A549 (cell line): ENCODE results near the gene TKFC. TPM values are rescaled to one million over a fixed set of nuclear protein-coding genes. Genes with fewer than 3 reads are reported as not detected.

Source experiments
- ATAC-seq, 2 experiments: fragments of 200-7000 bp in 1 of 2; fragments of >200 bp in 1 of 2; cut with Nextera tagmentation in 1 of 2; cut with Tn5 transposase in 1 of 2; 3 replicates each; pipeline versions ENCODE4 v1.8.0 to v1.9.1; 2018 to 2020; ENCODE audit warnings: mild to moderate bottlenecking in 1 of 2, moderate library complexity in 1 of 2
- CTCF ChIA-PET: fragments of 300-600 bp; sonication (Branson Sonifier 250); formaldehyde crosslinking; extraction: SDS; loops from one replicate; lab custom pipeline; 2021; ENCODE audit warnings: antibody characterized with exemption, inconsistent platforms; lab: Yijun Ruan, JAX
- POLR2A ChIA-PET: fragments of 350-600 bp; formaldehyde crosslinking; extraction: SDS; loops from one replicate; lab custom pipeline; 2021; ENCODE audit warnings: antibody characterized with exemption, inconsistent platforms; lab: Yijun Ruan, JAX
- DNase-seq, 2 experiments: peaks; one replicate each; pipeline versions ENCODE4 v3.0.0 to v3.0.0-alpha.2; 2011 to 2016; ENCODE audit warnings: low read depth in 1 of 2, low spot score in 1 of 2
- FAIRE-seq: peaks from 2 replicates; lab custom pipeline; 2011; peaks lifted over from hg19 to GRCh38; lab: Jason Lieb, UNC
- H3K27ac ChIP-seq, 2 experiments: fragments of >200 bp; sonication (Bioruptor Twin); formaldehyde crosslinking; 3 replicates each; pipeline ENCODE4 v1.5.1; 2016 to 2017
- H3K4me1 ChIP-seq: fragments of >200 bp; sonication (Bioruptor Twin); formaldehyde crosslinking; 3 replicates; pipeline ENCODE4 v1.6.1; 2016
- H3K4me2 ChIP-seq: fragments of >200 bp; sonication (Bioruptor Twin); formaldehyde crosslinking; 3 replicates; pipeline ENCODE4 v1.6.1; 2016
- H3K4me3 ChIP-seq: fragments of >200 bp; sonication (Bioruptor Twin); formaldehyde crosslinking; 3 replicates; pipeline ENCODE4 v1.5.1; 2016
- H3K9me3 ChIP-seq: fragments of >200 bp; sonication (Bioruptor Twin); formaldehyde crosslinking; 3 replicates; pipeline ENCODE4 v1.6.1; 2016
- ATOH8 ChIP-seq: fragments of 250-450 bp; sonication (Bioruptor Pico); IDR thresholded peaks from 2 replicates; pipeline ENCODE4 v1.5.0; 2020; ENCODE audit warnings: low read depth, mild to moderate bottlenecking, moderate library complexity
- CBX2 ChIP-seq: fragments of 200-600 bp; sonication (generic); IDR thresholded peaks from 2 replicates; pipeline ENCODE4 v1.6.1; 2016; ENCODE audit warnings: low read depth, mild to moderate bottlenecking, borderline replicate concordance
- EHF ChIP-seq: fragments of 250-450 bp; sonication (Bioruptor Pico); IDR thresholded peaks from 2 replicates; pipeline ENCODE4 v1.5.0; 2020; ENCODE audit warnings: mild to moderate bottlenecking
- EHMT2 ChIP-seq: fragments of 200-600 bp; sonication (generic); IDR thresholded peaks from 2 replicates; pipeline ENCODE4 v1.6.1; 2016; ENCODE audit warnings: antibody characterized with exemption, low read depth, mild to moderate bottlenecking, moderate library complexity
- EP300 ChIP-seq, 2 experiments: fragments of >200 bp; sonication (Bioruptor Twin); formaldehyde crosslinking; IDR thresholded peaks; 2 replicates in 1 of 2; 3 replicates in 1 of 2; pipeline ENCODE4 v1.6.1; 2016 to 2017
- HEYL ChIP-seq: fragments of 250-450 bp; sonication (Bioruptor Pico); IDR thresholded peaks from 2 replicates; pipeline ENCODE4 v1.8.0; 2021; ENCODE audit warnings: mild to moderate bottlenecking, moderate library complexity
- JUNB ChIP-seq: fragments of >200 bp; sonication (Bioruptor Twin); formaldehyde crosslinking; IDR thresholded peaks from 2 replicates; pipeline ENCODE4 v1.6.1; 2016
- KDM1A ChIP-seq: fragments of 200-600 bp; sonication (generic); IDR thresholded peaks from 2 replicates; pipeline ENCODE4 v1.6.1; 2016; ENCODE audit warnings: low read depth, mild to moderate bottlenecking
- MAFK ChIP-seq: fragments of 450-650 bp; IDR thresholded peaks from 2 replicates; pipeline ENCODE4 v1.6.1; 2014; ENCODE audit not compliant: partially characterized antibody
- MAZ ChIP-seq: fragments of 150-350 bp; IDR thresholded peaks from 2 replicates; pipeline ENCODE4 v1.6.1; 2014; ENCODE audit warnings: antibody characterized with exemption, low read depth, low read length, borderline replicate concordance
- NFE2L2 ChIP-seq: fragments of 150-350 bp; conservative IDR thresholded peaks from 2 replicates; pipeline ENCODE4 v1.6.1; 2014; ENCODE audit warnings: low read length
- NPAS2 ChIP-seq: fragments of 250-450 bp; sonication (Bioruptor Pico); IDR thresholded peaks from 2 replicates; pipeline ENCODE4 v1.8.0; 2022; ENCODE audit warnings: mild to moderate bottlenecking, moderate library complexity, borderline replicate concordance
- PHF8 ChIP-seq: fragments of 200-600 bp; sonication (generic); IDR thresholded peaks from 2 replicates; pipeline ENCODE4 v1.6.1; 2016; ENCODE audit warnings: low read depth, mild to moderate bottlenecking, antibody characterized with exemption, moderate library complexity, borderline replicate concordance
- POLR2A ChIP-seq: IDR thresholded peaks from 2 replicates; pipeline ENCODE4 v1.6.1; 2012; ENCODE audit warnings: mild to moderate bottlenecking, low read length
- POLR2AphosphoS2 ChIP-seq: conservative IDR thresholded peaks from 2 replicates; pipeline ENCODE4 v1.6.1; 2012; ENCODE audit warnings: low read length, improper control_type of control experiment, inconsistent platforms
- RAD21 ChIP-seq, 2 experiments: fragments of >200 bp in 1 of 2; sonication (Bioruptor Twin) in 1 of 2; formaldehyde crosslinking in 1 of 2; IDR thresholded peaks in 1 of 2; conservative IDR thresholded peaks in 1 of 2; 2 replicates in 1 of 2; 3 replicates in 1 of 2; pipeline ENCODE4 v1.6.1; 2012 to 2018; ENCODE audit warnings: inconsistent platforms in 1 of 2
- RARB ChIP-seq: fragments of 250-450 bp; sonication (Bioruptor Pico); IDR thresholded peaks from 2 replicates; pipeline ENCODE4 v1.8.0; 2021; ENCODE audit warnings: mild to moderate bottlenecking, moderate library complexity
- RFX5 ChIP-seq: fragments of 450-650 bp; IDR thresholded peaks from 2 replicates; pipeline ENCODE4 v1.7.1; 2014; ENCODE audit warnings: antibody characterized with exemption, mild to moderate bottlenecking, moderate library complexity
- TFCP2L1 ChIP-seq: fragments of 250-450 bp; sonication (Bioruptor Pico); IDR thresholded peaks from 2 replicates; pipeline ENCODE4 v1.5.0; 2021; ENCODE audit warnings: mild to moderate bottlenecking
- ZFP36 ChIP-seq: fragments of 450-650 bp; IDR thresholded peaks from 2 replicates; pipeline ENCODE4 v1.6.1; 2014; ENCODE audit warnings: borderline replicate concordance; ENCODE audit not compliant: partially characterized antibody
- WGBS: methylation state at CpG from one replicate; pipeline ENCODE4 v1.1.6; 2017; ENCODE audit errors: missing lambda C conversion rate; 5-methylcytosine and 5-hydroxymethylcytosine counted together
- polyA plus RNA-seq, 4 experiments: library from polyadenylated mRNA; depleted of rRNA in 3 of 4; stranded (reverse); fragments of >200 nt; fragmentation: RNase III in 1 of 4; extraction: RNeasy Plus Mini Kit Qiagen cat#74134 plus additional on column Dnase treatment in 1 of 4; gene quantifications; 2 replicates in 3 of 4; 3 replicates in 1 of 4; pipeline ENCODE4 v1.2.3, GENCODE V29; 2011 to 2017
- TF ChIP-seq, protein P1 (sequence below): fragments of 200-600 bp; sonication (generic); IDR thresholded peaks from 2 replicates; pipeline ENCODE4 v1.6.1; 2016; ENCODE audit warnings: antibody characterized with exemption, mild to moderate bottlenecking, moderate library complexity
- TF ChIP-seq, protein P2 (sequence below): IDR thresholded peaks from 2 replicates; pipeline ENCODE4 v1.6.1; 2012
- TF ChIP-seq, protein P3 (sequence below): fragments of >200 bp; sonication (Bioruptor Twin); formaldehyde crosslinking; IDR thresholded peaks from 3 replicates; pipeline ENCODE4 v1.6.1; 2016

The TKFC gene
- polyA plus RNA-seq, 2 of the 4 experiments (the other 2 are of a cell fraction), result 46.5 to 48.7 TPM

- TF ChIP-seq, protein P1, sequence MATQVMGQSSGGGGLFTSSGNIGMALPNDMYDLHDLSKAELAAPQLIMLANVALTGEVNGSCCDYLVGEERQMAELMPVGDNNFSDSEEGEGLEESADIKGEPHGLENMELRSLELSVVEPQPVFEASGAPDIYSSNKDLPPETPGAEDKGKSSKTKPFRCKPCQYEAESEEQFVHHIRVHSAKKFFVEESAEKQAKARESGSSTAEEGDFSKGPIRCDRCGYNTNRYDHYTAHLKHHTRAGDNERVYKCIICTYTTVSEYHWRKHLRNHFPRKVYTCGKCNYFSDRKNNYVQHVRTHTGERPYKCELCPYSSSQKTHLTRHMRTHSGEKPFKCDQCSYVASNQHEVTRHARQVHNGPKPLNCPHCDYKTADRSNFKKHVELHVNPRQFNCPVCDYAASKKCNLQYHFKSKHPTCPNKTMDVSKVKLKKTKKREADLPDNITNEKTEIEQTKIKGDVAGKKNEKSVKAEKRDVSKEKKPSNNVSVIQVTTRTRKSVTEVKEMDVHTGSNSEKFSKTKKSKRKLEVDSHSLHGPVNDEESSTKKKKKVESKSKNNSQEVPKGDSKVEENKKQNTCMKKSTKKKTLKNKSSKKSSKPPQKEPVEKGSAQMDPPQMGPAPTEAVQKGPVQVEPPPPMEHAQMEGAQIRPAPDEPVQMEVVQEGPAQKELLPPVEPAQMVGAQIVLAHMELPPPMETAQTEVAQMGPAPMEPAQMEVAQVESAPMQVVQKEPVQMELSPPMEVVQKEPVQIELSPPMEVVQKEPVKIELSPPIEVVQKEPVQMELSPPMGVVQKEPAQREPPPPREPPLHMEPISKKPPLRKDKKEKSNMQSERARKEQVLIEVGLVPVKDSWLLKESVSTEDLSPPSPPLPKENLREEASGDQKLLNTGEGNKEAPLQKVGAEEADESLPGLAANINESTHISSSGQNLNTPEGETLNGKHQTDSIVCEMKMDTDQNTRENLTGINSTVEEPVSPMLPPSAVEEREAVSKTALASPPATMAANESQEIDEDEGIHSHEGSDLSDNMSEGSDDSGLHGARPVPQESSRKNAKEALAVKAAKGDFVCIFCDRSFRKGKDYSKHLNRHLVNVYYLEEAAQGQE, result peak; percentile 45; the same call in 1 of the 2 replicates
- TF ChIP-seq POLR2A, result no peak
- TF ChIP-seq EP300 (IDR thresholded peaks at IDR 0.05), result no peak
- TF ChIP-seq TFCP2L1 (CRISPR knock-in tag), result no peak
- no peak for TF ChIP-seq ATOH8 (CRISPR knock-in tag)
- TF ChIP-seq EHMT2, result no peak
- Histone ChIP-seq H3K27ac (no peak overlapping the region), H3K4me1 (no peaks in the 10 kb centered on the region), H3K4me3 (no peak overlapping the region), H3K4me2 (no peak overlapping the region), H3K9me3 (no peaks in the 10 kb centered on the region)
- no peak for FAIRE-seq
- POLR2A ChIA-PET, result no interaction called here
- ATAC-seq, result no peak
- CTCF ChIA-PET, result interaction anchor here (0.8 to 1.7 kb wide), 3 partner anchors 17 to 32 kb away, joined by 3 to 5 read pairs (median 3); no protein-coding TSS in a partner anchor
- DNase-seq, result no peak
- 91% methylated on average over 1 of the region's 1 CpG for WGBS
Observed at GRCh38 chr11:61307354-61307753, 25.7 kb upstream of the TKFC start.

DNA sequence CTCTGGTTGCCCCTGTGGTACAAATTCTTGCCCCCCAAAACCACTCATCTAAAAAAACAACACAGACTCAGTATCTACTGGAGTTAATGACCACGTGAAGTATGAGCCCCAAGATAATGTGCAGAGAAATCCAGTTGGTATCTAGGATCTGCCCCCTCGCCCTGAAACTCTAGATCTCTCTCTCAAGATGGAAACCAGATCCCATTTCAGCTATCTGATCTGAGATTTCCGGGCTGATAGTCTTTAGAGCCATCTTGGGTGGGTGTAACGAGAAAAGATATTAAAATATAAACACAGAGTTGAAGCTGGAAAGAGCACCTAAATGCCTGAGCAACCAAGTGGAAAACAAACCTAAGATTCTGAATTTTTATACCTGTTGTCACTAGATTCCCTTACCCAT is 23.9 kb upstream of the TKFC start:
- POLR2A ChIA-PET, result no interaction called here
- Histone ChIP-seq H3K9me3 (no peaks in the 10 kb centered on the region), H3K4me1 (no peaks in the 10 kb centered on the region), H3K27ac (no peak overlapping the region), H3K4me3 (no peak overlapping the region), H3K4me2 (no peak overlapping the region)
- ATAC-seq, result no peak
- WGBS, result 97% methylated on average over 4 of the region's 4 CpGs
- CTCF ChIA-PET, result interaction anchor here (0.8 to 4.5 kb wide), 10 partner anchors 7 to 76 kb away, joined by 3 to 21 read pairs (median 5); no protein-coding TSS in a partner anchor
- no peak for TF ChIP-seq ZFP36
- no peak for TF ChIP-seq EP300 (IDR thresholded peaks at IDR 0.05)
- no peak for TF ChIP-seq EHF
- TF ChIP-seq CBX2, result no peak
- TF ChIP-seq KDM1A, result no peak
- no peak for TF ChIP-seq NFE2L2
- TF ChIP-seq, protein P2, sequence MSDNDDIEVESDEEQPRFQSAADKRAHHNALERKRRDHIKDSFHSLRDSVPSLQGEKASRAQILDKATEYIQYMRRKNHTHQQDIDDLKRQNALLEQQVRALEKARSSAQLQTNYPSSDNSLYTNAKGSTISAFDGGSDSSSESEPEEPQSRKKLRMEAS, result no peak
- TF ChIP-seq RARB, result no peak
- TF ChIP-seq RAD21 (conservative IDR thresholded peaks at IDR 0.05 in 1 of 2, IDR thresholded peaks at IDR 0.05 in 1 of 2), result no peak
- TF ChIP-seq MAFK, result no peak
- TF ChIP-seq RFX5, result no peak
- TF ChIP-seq POLR2AphosphoS2, result no peak
- TF ChIP-seq MAZ, result no peak
- no peak for TF ChIP-seq JUNB
- TF ChIP-seq, protein P3, sequence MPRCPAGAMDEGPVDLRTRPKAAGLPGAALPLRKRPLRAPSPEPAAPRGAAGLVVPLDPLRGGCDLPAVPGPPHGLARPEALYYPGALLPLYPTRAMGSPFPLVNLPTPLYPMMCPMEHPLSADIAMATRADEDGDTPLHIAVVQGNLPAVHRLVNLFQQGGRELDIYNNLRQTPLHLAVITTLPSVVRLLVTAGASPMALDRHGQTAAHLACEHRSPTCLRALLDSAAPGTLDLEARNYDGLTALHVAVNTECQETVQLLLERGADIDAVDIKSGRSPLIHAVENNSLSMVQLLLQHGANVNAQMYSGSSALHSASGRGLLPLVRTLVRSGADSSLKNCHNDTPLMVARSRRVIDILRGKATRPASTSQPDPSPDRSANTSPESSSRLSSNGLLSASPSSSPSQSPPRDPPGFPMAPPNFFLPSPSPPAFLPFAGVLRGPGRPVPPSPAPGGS, result no peak
- no peak for TF ChIP-seq NPAS2 (CRISPR knock-in tag)
- TF ChIP-seq PHF8, result no peak
- no peak for TF ChIP-seq HEYL (CRISPR knock-in tag)
- no peak for DNase-seq
- no peak for FAIRE-seq
